BLaER1 treated with 17β-estradiol and CSF1 and Interleukin-3, amounts not matched to agents 10 nM and 100 nM (cell line): Measurements from ENCODE around the gene NEK6.

Source experiments
- H3K27ac ChIP-seq, 11 experiments: shearing (Covaris generic); formaldehyde crosslinking; 2 replicates each; pipeline ENCODE4 v1.8.1; 2022
- H3K27me3 ChIP-seq, 11 experiments: shearing (Covaris generic); formaldehyde crosslinking; 2 replicates each; pipeline ENCODE4 v1.8.1; 2022
- H3K36me3 ChIP-seq, 11 experiments: shearing (Covaris generic); formaldehyde crosslinking; 2 replicates each; pipeline ENCODE4 v1.8.1; 2022
- H3K4me1 ChIP-seq, 10 experiments: shearing (Covaris generic); formaldehyde crosslinking; 2 replicates each; pipeline ENCODE4 v1.8.1; 2022
- H3K4me2 ChIP-seq, 11 experiments: shearing (Covaris generic); formaldehyde crosslinking; 2 replicates each; pipeline ENCODE4 v1.8.1; 2022
- H3K4me3 ChIP-seq, 10 experiments: shearing (Covaris generic); formaldehyde crosslinking; 2 replicates each; pipeline ENCODE4 v1.8.1; 2022
- H3K9ac ChIP-seq, 11 experiments: shearing (Covaris generic); formaldehyde crosslinking; 2 replicates each; pipeline ENCODE4 v1.8.1; 2022
- H3K9me3 ChIP-seq, 11 experiments: shearing (Covaris generic); formaldehyde crosslinking; replicated peaks in 1 of 11; 2 replicates each; pipeline ENCODE4 v1.8.1; 2022
- H4K20me1 ChIP-seq, 11 experiments: shearing (Covaris generic); formaldehyde crosslinking; 2 replicates each; pipeline ENCODE4 v1.8.1; 2022
- Cebpa-rat ChIP-seq, 11 experiments: shearing (Covaris generic); IDR thresholded peaks; 2 replicates each; pipeline ENCODE4 v1.8.1; 2022

The NEK6 gene

GRCh38 chr9:124373851-124374250, 116.1 kb downstream of the NEK6 start:
- no peak for TF ChIP-seq Cebpa-rat (IDR thresholded peaks at IDR 0.05)
- H3K9me3 ChIP-seq = peaks cover 12 to 23% (median 19%) of the 10 kb centered on the region in 11 experiments
- H3K4me2 ChIP-seq = no peak overlapping the region
- no peaks in the 10 kb centered on the region for H3K27me3 ChIP-seq
- H3K36me3 ChIP-seq = peaks cover 47 to 82% (median 55%) of the 10 kb centered on the region in 11 experiments
- H3K27ac ChIP-seq = no peak overlapping the region
- peaks cover 0 to 32% (median 20%) of the 10 kb centered on the region in 10 experiments; a peak in 16 of 20 replicates for H3K4me1 ChIP-seq
- no peak overlapping the region for H3K4me3 ChIP-seq
- H4K20me1 ChIP-seq = peaks cover 27 to 100% (median 74%) of the 10 kb centered on the region in 11 experiments; a peak in 20 of 22 replicates
- no peak overlapping the region for H3K9ac ChIP-seq

GRCh38 chr9:124375726-124376125, 118.0 kb downstream of the NEK6 start:
- Histone ChIP-seq H3K36me3 (peaks cover 61 to 92% (median 70%) of the 10 kb centered on the region in 11 experiments), H3K9ac (no peak overlapping the region), H3K4me1 (peaks cover 0 to 23% (median 16%) of the 10 kb centered on the region in 10 experiments; a peak in 16 of 20 replicates), H3K27ac (no peak overlapping the region), H3K27me3 (no peaks in the 10 kb centered on the region), H3K4me2 (no peak overlapping the region), H4K20me1 (peaks cover 17 to 99% (median 68%) of the 10 kb centered on the region in 11 experiments; a peak in 19 of 22 replicates), H3K4me3 (no peak overlapping the region), H3K9me3 (peaks cover 12 to 23% (median 19%) of the 10 kb centered on the region in 11 experiments)
- no peak for TF ChIP-seq Cebpa-rat (IDR thresholded peaks at IDR 0.05)

- no peak overlapping the region for H3K9ac ChIP-seq
- H3K27ac ChIP-seq = no peak overlapping the region
- H4K20me1 ChIP-seq = peaks cover 17 to 97% (median 67%) of the 10 kb centered on the region in 11 experiments; a peak in 19 of 22 replicates
- H3K4me1 ChIP-seq = peaks cover 0 to 22% (median 15%) of the 10 kb centered on the region in 10 experiments; a peak in 16 of 20 replicates
- H3K36me3 ChIP-seq = peaks cover 64 to 93% (median 72%) of the 10 kb centered on the region in 11 experiments
- no peak for TF ChIP-seq Cebpa-rat (IDR thresholded peaks at IDR 0.05)
- H3K4me2 ChIP-seq = no peak overlapping the region
- H3K9me3 ChIP-seq = peaks cover 12 to 23% (median 19%) of the 10 kb centered on the region in 11 experiments
- H3K4me3 ChIP-seq = no peak overlapping the region
- H3K27me3 ChIP-seq = no peaks in the 10 kb centered on the region
These were observed 118.6 kb downstream of the NEK6 start for GRCh38 chr9:124376329-124376728.

GRCh38 chr9:124377551-124378406, 120.0 kb downstream of the NEK6 start:
- Histone ChIP-seq H3K9ac (no peak overlapping the region), H3K27ac (no peak overlapping the region), H3K4me2 (no peak overlapping the region), H4K20me1 (peaks cover 15 to 88% (median 59%) of the 10 kb centered on the region in 11 experiments; a peak in 19 of 22 replicates), H3K9me3 (peaks cover 12 to 23% (median 19%) of the 10 kb centered on the region in 11 experiments), H3K36me3 (peaks cover 69 to 97% (median 78%) of the 10 kb centered on the region in 11 experiments), H3K27me3 (no peaks in the 10 kb centered on the region), H3K4me3 (no peak overlapping the region), H3K4me1 (peaks cover 0 to 18% (median 11%) of the 10 kb centered on the region in 10 experiments; a peak in 13 of 20 replicates)
- no peak for TF ChIP-seq Cebpa-rat (IDR thresholded peaks at IDR 0.05)

GRCh38 chr9:124381170-124381945, 123.6 kb downstream of the NEK6 start:
- Histone ChIP-seq H3K9me3 (no peaks in the 10 kb centered on the region), H4K20me1 (peaks cover 23 to 88% (median 71%) of the 10 kb centered on the region in 11 experiments; a peak in 20 of 22 replicates), H3K4me1 (peaks cover 0 to 16% (median 10%) of the 10 kb centered on the region in 10 experiments; a peak in 13 of 20 replicates), H3K9ac (peak overlapping the region in 5 of 11 experiments; percentile 4 to 48 (median 23); a peak in 5 of 22 replicates), H3K27ac (peak overlapping the region in 7 of 11 experiments; percentile 7 to 65 (median 35); a peak in 11 of 22 replicates), H3K27me3 (no peaks in the 10 kb centered on the region), H3K4me2 (peak overlapping the region in 7 of 11 experiments; percentile 0 to 64 (median 28); a peak in 9 of 22 replicates), H3K36me3 (peaks cover 66 to 97% (median 85%) of the 10 kb centered on the region in 11 experiments), H3K4me3 (no peak overlapping the region)
- TF ChIP-seq Cebpa-rat (IDR thresholded peaks at IDR 0.05) = peak in 1 of 11 experiments; percentile 21; a peak in 2 of 22 replicates

- H3K9me3 ChIP-seq = no peaks in the 10 kb centered on the region
- peaks cover 12 to 34% (median 26%) of the 10 kb centered on the region in 10 experiments for H3K4me1 ChIP-seq
- H3K9ac ChIP-seq = no peak overlapping the region
- H3K36me3 ChIP-seq = peaks cover 46 to 74% (median 66%) of the 10 kb centered on the region in 11 experiments
- H3K27ac ChIP-seq = no peak overlapping the region
- no peak overlapping the region for H3K4me3 ChIP-seq
- no peak for TF ChIP-seq Cebpa-rat (IDR thresholded peaks at IDR 0.05)
- H4K20me1 ChIP-seq = peaks cover 40 to 88% (median 71%) of the 10 kb centered on the region in 11 experiments
- H3K27me3 ChIP-seq = no peaks in the 10 kb centered on the region
- no peak overlapping the region for H3K4me2 ChIP-seq
These were observed 126.5 kb downstream of the NEK6 start for GRCh38 chr9:124384210-124384609.

- H3K27ac ChIP-seq = no peak overlapping the region
These were observed 127.1 kb downstream of the NEK6 start for GRCh38 chr9:124384846-124385245.

GRCh38 chr9:124385623-124386022, 127.9 kb downstream of the NEK6 start:
- H3K4me2 ChIP-seq = no peak overlapping the region
- H3K27ac ChIP-seq = no peak overlapping the region
- H3K9me3 ChIP-seq = no peaks in the 10 kb centered on the region
- no peaks in the 10 kb centered on the region for H3K27me3 ChIP-seq
- peaks cover 32 to 70% (median 58%) of the 10 kb centered on the region in 11 experiments for H3K36me3 ChIP-seq
- peaks cover 54 to 88% (median 74%) of the 10 kb centered on the region in 11 experiments for H4K20me1 ChIP-seq
- no peak for TF ChIP-seq Cebpa-rat (IDR thresholded peaks at IDR 0.05)
- H3K4me1 ChIP-seq = peaks cover 16 to 36% (median 31%) of the 10 kb centered on the region in 10 experiments
- no peak overlapping the region for H3K4me3 ChIP-seq
- H3K9ac ChIP-seq = no peak overlapping the region

More at GRCh38 chr9:124384846-124385245, 127.1 kb downstream of the NEK6 start:
- Histone ChIP-seq H4K20me1 (peaks cover 47 to 88% (median 72%) of the 10 kb centered on the region in 11 experiments), H3K27me3 (no peaks in the 10 kb centered on the region), H3K36me3 (peaks cover 39 to 73% (median 60%) of the 10 kb centered on the region in 11 experiments), H3K4me1 (peaks cover 16 to 36% (median 31%) of the 10 kb centered on the region in 10 experiments), H3K4me2 (no peak overlapping the region), H3K4me3 (no peak overlapping the region), H3K9me3 (no peaks in the 10 kb centered on the region), H3K9ac (no peak overlapping the region)
- no peak for TF ChIP-seq Cebpa-rat (IDR thresholded peaks at IDR 0.05)
